GM18508 (cell line): Measurements from ENCODE around the gene ADNP2.
"Not testable (repeated sequence)": the region's sequence is repeated elsewhere in the genome, so short reads cannot be mapped to it uniquely, and the experiment has no call there.

Experiments used
- ATAC-seq: cut with Tn5 transposase; IDR thresholded peaks from one replicate; pipeline ENCODE4 v1.9.1; 2021; ENCODE audit warnings: moderate number of reproducible peaks; ENCODE audit not compliant: insufficient read depth, unreplicated experiment

The ADNP2 gene

DNA sequence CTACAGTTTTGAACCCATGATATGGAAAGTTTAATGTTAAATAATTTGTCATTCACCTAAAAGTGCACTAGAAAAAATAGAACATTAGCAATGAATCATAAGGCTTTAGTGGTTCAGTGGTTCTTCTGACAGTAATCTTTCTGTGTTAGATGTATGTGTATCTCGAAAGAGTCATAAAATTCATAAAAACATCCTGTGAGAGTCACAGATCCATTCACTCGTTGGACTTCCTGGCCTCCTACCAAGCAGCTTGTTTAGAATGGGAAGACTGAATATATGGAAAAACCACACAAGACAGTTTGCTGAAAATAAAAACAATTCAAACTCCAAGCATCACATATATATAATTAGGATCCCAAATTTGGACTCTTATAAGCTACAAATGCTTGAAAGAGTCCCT lies 34.8 kb downstream of the ADNP2 start:
- ATAC-seq, result no peak

DNA sequence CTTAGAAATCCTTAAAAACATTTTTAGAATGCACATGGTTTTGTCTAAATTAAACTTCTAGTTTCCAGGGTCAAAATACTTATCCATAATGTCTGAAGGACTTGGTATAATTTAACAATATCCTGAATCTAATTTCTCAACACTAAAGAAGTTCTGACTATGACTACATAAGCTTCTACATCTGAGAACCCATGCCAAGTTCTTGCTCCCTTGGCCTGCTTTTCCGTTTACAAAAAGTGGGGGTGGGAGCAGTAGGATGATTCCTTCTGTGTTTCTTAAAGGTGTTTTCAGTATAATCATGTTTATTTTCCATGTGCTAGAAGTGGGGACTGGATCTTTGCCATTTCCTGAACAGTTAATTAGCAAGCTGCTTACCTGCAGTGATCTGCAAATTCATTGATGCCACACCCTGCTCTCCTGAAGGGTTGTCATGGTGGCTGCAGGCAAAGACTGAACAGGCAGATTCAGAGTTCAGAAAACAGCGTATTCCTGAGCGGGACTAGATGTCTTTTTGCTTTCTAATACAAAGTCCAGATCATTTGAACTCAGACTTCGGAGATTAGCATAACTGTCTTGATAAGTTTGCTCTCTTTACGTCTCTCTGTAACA lies 36.2 kb downstream of the ADNP2 start:
- ATAC-seq, result no peak

DNA sequence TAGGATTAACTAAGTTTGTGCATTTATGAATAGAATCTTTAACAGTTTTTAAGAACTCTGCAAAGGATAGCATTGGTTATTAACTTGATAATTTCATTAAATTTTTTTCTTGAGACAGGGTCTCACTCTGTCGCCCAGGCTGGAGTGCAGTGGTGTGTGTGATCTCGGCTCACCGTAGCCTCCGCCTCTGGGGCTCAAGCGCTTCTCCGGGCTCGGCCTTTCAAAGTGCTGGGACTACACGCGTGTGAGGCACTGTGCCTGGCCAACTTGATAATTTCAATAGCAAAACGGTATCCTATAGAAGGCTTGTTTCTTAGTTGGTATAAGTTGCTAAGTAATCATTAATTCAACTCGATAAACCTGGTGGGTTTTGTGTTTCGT lies 38.0 kb downstream of the ADNP2 start:
- ATAC-seq, result no peak

DNA sequence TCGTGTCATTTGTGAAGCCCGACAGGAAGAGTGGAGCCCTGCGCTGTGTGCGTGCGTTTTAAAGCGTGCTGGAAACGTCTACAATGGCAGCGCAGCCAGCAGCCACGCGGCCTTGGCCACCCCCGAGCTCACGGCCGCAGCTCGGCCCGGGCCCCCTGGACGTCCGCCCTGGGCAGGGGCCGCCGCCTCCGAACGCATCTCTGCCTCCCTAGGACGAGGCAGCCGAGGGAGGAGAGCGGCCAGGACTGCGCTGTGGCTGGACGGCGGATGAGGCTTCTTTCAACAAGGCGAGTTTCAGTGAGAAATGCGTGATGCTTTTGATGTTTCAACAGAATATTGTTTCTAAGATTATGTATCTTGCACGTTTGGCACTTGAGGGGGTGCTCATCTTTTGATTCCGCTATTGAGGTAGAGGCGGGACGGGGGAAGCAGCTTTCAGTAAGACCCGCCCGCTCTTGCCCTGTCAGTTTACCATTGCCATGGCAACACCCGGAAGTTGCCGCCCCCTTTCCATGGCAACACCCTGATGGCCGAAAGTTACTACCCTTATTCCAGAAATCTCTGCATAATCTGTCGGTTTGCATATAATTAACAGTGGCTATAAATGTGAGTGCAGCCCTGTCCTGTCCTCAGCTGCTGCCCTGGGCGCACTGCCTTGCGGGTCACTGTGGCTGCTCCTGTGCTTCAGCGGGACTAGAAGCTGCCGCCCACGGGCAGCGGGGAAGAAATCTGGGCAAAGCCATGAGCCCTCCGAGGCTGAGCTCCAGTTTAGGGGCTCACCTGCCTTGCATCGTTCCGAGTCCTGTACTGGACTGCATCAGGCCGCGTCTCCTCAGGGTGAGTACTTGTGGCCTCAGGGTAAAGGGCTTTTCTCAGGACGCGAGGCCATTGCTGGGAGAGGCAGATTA lies 38.6 kb downstream of the ADNP2 start:
- ATAC-seq, result peak; percentile 53

DNA sequence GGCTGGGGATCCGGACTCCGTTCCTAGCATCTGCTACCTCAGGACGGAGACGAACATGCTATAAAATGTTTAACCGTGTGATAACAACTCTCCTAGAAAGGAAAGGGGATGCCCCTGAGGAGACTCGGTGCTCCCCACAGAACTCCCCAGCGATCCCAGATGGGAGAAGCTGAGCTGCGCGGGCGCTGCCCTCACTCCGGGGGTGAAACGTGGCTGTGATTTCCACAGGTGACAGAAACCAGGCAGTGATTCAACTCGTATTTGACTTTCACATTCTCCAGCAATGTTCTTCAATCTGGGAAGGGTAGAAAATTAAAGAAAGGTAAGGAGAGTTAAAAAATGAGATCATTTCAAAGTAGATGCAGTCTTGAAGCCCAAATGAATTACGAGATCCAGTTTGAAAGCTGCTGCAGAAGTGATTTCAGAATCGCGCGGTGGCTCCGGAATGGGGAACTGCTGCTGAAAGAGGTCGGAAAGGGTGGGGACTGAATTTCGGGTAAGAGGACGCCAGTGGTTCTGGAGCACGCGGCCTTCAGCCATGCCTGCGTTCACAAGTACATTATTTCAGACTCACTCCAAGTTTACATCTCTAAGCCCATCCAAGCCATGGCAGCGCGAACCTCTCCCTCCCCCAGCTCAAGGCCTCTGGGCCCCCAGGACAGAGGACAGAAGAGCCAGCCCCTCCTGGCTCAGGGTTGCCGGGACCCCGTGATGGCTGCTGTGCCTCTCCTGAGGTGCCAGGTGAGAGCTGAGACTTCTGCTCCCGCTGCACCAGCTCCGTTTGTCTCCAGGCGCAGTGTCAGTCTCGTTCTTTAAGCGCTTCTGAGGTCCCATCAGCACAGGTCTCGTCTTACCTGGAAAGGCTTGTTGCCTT lies 39.5 kb downstream of the ADNP2 start:
- no peak for ATAC-seq

DNA sequence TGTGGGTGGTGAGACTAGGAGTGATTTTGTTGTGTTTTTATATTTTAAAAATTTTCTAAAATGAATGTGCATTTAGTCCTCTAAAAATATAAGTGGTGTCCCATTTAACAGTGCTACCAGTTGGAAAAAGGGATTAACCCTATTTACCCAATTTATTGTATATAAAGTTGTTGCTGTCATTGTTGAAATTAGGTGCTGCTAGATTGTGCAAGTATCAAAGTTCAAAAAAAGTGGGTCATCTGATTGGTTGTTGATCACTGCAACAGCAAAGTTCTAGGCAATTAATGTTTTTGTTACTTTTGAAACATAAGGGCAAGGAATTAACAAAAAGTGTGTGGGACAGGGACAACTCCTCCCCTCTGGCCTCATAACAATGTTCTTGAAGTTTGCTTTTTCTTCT lies 40.6 kb downstream of the ADNP2 start:
- ATAC-seq, result no peak

DNA sequence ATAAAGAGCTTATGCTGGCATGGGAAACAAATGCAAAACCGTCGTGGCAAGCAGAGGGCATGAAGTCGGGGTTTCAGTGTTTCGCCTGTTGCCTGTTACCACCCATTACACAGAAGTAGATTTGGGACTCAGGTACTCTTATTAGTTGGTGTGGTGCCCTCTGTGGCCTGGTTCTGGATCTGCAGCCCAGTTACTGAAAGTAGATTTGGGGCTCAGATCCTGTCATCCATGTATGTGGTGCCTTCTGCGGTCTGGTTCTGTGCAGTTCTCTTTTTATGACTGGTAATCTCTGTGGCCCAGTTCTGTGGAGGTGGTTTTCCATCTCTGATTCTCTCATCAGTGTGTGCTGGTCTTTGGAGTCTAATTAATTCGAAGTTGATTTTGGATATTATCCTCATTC lies 45.2 kb downstream of the ADNP2 start:
- peak; percentile 58 for ATAC-seq

DNA sequence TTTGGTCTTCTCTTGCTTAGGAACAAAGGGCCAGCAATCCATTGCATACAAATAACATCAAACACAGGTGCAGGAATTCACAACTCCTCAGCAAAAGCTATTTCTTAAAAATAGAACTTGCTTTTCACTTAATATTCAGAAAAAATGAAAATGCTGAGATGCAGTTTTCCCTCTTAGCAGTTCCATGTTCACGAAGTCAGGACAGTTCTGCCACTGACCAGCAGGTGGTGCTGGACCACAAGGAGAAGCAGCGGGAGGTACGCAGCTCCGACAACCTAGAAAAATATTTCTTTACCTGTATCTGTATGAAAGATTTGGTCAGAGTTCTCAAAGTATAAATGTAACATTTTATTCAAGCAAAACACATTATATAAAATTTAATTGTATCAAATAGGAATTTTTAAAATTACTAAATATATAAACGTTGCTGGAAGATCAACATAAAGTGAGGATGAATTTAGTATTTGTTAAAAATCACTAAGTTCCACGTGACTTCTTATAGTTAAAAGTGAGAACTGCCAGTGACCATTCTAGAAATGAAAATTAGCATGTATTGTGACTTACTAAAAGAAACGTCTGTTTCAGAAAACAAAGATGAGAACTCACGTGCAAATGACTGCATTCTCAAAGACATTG lies 48.8 kb downstream of the ADNP2 start:
- no peak for ATAC-seq

DNA sequence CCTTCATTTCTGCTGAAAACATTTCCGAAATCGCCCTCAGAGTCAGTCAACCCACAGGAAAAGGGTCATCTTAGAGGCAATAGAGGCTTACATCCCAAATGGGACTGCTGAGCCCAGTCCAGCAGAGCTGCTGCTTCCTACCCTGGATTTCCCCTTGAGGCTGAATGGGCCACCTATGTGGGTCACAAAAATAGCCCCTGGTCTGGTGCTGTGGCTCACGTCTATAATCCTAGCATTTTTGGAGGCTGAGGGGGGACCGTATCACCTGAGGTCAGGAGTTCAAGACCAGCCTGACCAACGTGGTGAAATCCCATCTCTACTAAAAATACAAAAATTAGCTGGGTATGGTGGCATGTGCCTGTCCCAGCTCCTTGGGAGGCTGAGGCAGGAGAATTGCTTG lies 49.3 kb downstream of the ADNP2 start:
- no peak for ATAC-seq

DNA sequence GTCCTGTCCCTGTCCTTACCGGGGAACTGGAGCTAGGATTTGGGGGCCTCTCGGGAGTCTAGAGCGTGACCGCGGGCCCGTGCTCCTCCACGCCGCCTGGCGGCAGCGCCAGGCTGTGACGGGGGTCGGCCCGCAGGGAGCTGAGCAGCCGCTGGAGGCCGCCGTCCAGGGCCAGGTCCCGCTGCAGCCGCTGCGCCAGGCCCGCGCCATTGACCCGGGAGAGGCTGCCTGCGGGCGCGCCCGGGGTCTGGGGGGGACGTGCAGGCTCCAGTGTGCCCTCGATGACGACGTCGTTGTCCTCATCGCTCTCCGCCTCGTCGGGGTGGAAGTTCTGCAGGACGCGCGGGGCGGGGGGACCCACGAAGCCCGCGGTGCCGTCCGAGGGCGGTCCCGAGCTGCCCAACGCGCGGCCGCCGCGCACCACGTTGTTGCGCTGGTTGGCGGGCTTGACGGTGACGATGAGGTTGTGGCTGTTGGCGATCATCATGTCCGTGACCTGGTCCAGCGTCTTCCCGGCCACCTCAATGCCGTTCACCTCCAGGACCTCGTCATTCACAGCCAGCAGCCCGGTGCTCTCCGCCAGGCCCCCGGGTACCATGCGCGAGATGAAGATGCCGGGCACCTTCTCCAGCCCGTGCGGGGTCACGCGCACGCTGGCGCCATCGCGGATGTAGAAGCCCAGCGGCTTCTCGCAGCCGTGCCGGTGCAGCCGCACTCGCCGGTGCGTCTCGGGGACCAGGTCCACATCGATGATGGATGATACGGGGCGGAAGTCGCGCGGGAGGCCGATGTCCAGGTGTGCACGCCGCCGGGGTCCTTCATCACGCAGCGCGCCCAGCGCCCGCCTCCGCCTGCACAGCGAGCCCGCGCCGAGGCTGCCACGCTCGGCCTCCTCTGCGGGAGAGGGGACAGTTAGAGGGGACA lies 50.9 kb downstream of the ADNP2 start:
- no peak for ATAC-seq

DNA sequence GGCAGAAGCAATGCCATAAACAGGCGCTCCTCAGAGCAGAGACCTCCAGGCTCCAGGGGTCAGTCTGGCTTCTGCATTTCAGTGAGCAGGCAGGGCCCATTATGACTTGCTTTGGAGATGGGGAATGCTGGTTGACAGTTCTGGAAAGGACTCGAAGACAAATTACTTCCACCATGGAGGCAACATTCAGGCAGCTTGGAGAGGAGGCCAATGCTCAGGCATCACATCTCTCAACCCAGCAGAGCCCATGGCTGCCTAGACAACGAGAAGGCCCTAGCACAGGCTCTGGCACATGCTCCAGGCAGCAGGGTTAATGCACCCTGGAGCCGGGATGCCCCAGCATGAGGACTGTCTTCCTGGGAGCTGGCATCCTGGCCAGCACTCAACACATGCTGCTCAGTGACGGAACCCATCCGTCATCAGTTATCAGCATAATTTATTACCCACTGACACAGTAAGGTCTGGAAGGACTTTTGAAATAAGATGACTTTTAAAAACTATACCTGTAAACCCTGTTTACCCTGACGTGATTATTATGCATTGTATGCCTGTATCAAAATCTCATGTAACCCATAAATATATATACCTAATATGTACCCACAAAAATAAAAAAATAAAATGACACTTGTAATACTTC lies 52.8 kb downstream of the ADNP2 start:
- ATAC-seq, result no peak

DNA sequence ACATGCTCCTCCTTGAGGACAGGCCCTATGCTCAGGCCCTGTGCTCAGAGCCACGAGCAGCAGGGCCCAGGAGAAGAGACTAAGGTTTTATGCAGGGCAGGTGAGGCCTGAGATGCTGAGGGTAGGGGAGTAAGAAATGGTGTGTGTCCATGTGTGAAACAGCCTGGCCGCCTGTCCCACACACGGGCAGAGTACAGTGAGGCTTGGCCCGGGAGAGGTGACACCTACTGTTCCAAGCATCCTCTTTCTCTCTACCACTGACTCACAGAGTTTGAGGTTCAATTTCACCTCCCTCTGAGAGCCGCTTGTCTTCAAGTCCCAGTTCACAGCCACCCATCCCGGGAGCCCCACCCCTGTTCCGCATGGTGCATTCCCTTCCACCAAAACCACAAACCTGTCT lies 54.1 kb downstream of the ADNP2 start:
- ATAC-seq, result no peak

DNA sequence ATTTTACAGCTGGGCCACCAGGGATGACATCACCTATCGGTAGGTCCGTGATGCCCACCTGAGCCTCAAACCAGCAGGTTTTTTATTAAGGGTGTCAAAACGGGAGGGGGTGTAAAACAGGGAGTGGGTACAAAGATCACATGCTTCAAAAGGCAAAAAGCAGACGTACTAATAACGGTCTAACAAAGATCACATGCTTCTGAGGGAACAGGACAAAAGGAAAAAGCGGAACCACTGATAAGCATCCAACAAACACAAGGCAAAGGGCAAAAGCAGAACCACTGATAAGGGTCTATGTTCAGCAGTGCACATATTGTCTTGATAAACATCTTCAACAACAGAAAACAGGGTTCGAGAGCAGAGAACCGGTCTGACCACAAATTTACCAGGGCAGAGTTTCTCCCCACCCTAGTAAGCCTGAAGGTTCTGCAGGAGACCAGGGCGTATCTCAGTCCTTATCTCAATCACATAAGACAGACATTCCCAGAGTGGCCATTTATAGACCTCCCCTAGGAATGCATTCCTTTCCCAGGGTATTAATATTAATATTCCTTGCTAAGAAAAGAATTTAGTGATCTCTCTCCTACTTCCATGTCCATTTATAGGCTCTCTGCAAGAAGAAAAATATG lies 55.8 kb downstream of the ADNP2 start:
- ATAC-seq, result not testable (repeated sequence)

DNA sequence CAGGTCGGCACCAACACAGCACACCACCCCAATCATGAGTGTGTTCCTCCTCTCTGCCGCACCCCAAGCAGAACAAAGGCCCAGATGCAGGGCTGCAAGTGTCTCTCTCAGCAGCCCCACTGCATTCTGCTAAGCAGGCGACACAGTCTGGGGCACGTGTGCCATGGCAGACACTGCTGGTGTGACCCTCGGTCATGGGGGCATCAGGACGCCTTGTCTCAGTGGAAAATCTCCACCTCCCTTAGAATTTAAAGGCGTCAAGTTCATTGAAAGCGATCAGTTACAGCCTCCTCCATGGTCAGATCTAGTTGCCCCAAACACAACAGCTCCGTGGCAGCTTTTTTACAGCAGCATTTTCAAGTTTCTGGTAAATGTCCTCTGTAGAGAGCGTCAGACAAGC lies 57.2 kb downstream of the ADNP2 start:
- ATAC-seq, result no peak

DNA sequence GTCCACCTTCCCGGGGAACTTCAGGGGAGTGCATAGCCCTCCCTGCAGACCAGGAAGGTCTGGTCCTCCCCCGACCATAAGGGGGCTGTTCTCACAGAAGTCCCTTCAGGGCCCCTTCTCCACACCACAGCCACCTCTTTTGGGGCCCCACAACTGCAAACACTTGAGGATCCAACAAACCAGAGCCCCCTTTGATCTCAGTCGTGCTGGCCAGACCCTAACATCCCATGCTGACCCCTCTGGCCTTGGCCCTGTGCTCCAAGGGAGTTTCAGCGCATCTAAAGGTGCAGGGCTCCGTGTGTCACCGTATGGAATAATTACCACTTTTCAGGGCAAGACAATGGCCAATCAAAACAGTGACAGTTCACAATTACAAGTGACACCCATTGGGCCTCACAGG lies 57.7 kb downstream of the ADNP2 start:
- ATAC-seq, result no peak

DNA sequence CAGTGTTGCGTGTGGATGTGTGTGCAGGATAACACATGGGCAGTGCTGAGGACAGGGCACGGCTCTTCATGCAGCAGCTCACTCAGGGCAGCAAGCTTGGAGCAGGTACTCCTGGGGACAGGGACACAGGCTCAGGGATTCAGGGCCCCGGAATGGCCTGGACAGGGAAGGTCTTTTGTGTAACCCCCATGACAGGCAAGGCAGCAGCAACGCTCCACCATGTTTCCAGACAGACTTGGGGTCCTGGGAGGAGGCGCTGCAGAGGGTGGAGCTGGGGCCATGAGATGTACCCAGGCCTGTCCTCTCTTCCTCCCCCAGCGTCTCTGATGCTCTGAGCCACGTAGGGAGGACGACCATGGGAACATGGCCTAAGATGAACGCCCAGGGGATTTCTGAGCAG lies 58.3 kb downstream of the ADNP2 start:
- no peak for ATAC-seq

DNA sequence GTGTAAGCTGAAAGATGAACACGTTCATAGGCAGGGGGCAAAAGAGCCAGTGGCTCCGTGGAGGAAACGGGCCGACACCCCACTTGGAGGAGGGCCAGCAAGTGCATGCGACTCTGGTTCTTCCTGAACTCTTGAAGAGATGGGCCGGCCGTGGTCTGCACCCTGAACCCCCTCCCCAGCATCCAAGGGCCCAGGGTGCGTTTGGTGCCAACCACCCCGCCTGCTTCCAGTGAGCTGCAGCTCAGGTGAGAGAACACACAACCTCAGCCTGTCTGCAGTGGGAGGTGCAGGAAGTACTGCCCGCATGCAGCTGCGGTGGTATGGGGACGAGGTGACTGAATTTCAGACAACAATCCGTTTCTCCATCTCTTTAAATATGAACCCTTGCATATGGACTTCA lies 58.9 kb downstream of the ADNP2 start:
- ATAC-seq, result no peak

DNA sequence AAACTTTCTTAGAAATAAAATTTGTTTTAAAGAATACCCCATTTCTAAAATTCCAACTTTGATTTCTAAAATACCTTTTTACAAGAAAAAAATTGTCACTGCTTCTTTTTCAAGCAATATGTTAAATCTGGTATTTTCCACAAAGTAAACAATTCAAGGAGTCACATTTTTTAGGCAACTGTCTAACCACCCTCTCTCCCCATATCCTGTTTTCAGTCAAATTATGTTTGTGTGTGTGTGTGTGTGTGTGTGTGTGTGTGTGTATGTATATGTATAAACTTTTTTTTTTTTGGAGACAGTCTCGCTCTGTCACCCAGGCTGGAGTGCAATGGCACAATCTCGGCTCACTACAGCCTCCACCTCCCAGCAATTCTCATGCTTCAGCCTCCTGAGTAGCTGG lies 59.3 kb downstream of the ADNP2 start:
- no peak for ATAC-seq

DNA sequence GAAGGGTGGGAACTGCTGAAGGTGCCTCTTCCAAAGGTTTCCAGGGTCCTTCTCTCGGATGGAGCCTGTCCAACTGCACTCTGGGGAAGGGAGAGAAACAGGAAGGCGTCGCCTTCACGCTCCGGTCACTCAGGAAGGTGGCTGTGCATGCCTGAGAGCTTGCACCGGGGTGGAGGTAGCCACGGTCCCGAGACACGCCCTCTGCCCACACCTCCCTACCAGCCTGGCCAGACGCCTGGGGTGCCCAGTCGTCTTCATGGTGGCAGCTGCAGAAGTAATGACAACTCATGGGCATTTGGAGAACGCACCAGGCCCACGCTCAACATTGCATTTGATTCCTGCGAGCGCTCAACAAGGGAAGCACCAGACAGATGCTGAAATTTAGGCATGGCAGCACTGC lies 59.9 kb downstream of the ADNP2 start:
- no peak for ATAC-seq
